GM18502 (cell line): ENCODE results near the gene BICC1.

ENCODE experiments used
- ATAC-seq: cut with Tn5 transposase; IDR thresholded peaks from one replicate; pipeline ENCODE4 v1.9.1; 2021; ENCODE audit warnings: mild to moderate bottlenecking; ENCODE audit not compliant: unreplicated experiment, poor library complexity

Gene BICC1

GRCh38 chr10:58696736-58697135, 184.1 kb downstream of the BICC1 start:
- no peak for ATAC-seq

- ATAC-seq, result no peak
Measured at GRCh38 chr10:58697691-58698090, 185.0 kb downstream of the BICC1 start.

- no peak for ATAC-seq
Measured at GRCh38 chr10:58698777-58699356, 186.2 kb downstream of the BICC1 start.

GRCh38 chr10:58700591-58700990, 187.9 kb downstream of the BICC1 start:
- no peak for ATAC-seq

GRCh38 chr10:58701405-58702135, 188.9 kb downstream of the BICC1 start:
- ATAC-seq, result no peak

GRCh38 chr10:58704226-58704625, 191.6 kb downstream of the BICC1 start:
- no peak for ATAC-seq

GRCh38 chr10:58704671-58705141, 192.0 kb downstream of the BICC1 start:
- ATAC-seq, result no peak

- ATAC-seq, result no peak
Measured at GRCh38 chr10:58706836-58707235, 194.2 kb downstream of the BICC1 start.

- ATAC-seq, result no peak
Measured at GRCh38 chr10:58712141-58712540, 199.5 kb downstream of the BICC1 start.

GRCh38 chr10:58712982-58713381, 200.3 kb downstream of the BICC1 start:
- ATAC-seq, result no peak

- ATAC-seq, result no peak
Measured at GRCh38 chr10:58714409-58714808, 201.7 kb downstream of the BICC1 start.

- no peak for ATAC-seq
Measured at GRCh38 chr10:58715061-58715460, 202.4 kb downstream of the BICC1 start.

- no peak for ATAC-seq
Measured at GRCh38 chr10:58718596-58718995, 205.9 kb downstream of the BICC1 start.

GRCh38 chr10:58721601-58722281, 209.1 kb downstream of the BICC1 start:
- ATAC-seq, result no peak

- no peak for ATAC-seq
Measured at GRCh38 chr10:58723186-58723585, 210.5 kb downstream of the BICC1 start.

GRCh38 chr10:58723966-58724365, 211.3 kb downstream of the BICC1 start:
- ATAC-seq, result no peak

- no peak for ATAC-seq
Measured at GRCh38 chr10:58724781-58725180, 212.1 kb downstream of the BICC1 start.

GRCh38 chr10:58725901-58726300, 213.2 kb downstream of the BICC1 start:
- no peak for ATAC-seq

GRCh38 chr10:58727633-58728032, 215.0 kb downstream of the BICC1 start:
- ATAC-seq, result no peak

- no peak for ATAC-seq
Measured at GRCh38 chr10:58731276-58731675, 218.6 kb downstream of the BICC1 start.

- ATAC-seq, result no peak
Measured at GRCh38 chr10:58733436-58733835, 220.8 kb downstream of the BICC1 start.
